Left ventricle myocardium superior (tissue), 1 donor: ENCODE measurements around the gene CCSER2. TPM values are rescaled to one million over a fixed set of nuclear protein-coding genes. Genes with fewer than 3 reads are reported as not detected.
"Not testable (repeated sequence)": the region's sequence is repeated elsewhere in the genome, so short reads cannot be mapped to it uniquely, and the experiment has no call there.

ENCODE experiments used
- ATAC-seq: fragments of 200-7000 bp; cut with Tn5 transposase; one replicate; pipeline ENCODE4 v1.9.1; 2020; ENCODE audit warnings: mild to moderate bottlenecking, moderate library complexity
- DNase-seq: peaks from one replicate; pipeline ENCODE4 v3.0.0-alpha.2; 2020
- intact Hi-C: fragments of 100-400 bp; cut with micrococcal nuclease; formaldehyde crosslinking; loops from one replicate; pipeline ENCODE4 v1.11.0; 2022
- total RNA-seq: library from RNA; stranded (reverse); fragmentation: NEBNext Ultra II Directional; extraction: Animal tissue kit (Norgen Biotek cat#: 25700); gene quantifications from one replicate; pipeline ENCODE4 v1.2.1, GENCODE V29; 2021
- donor health status: DM: no; HTN: yes; CAD: no; lungs with severe emphysema.

Gene CCSER2
- total RNA-seq, 1 donor from 2014 or later, result 163 TPM

GRCh38 chr10:84528526-84528925 is 200.1 kb downstream of the CCSER2 start:
- ATAC-seq, DNase-seq, intact Hi-C loops: not testable (repeated sequence)

- DNase-seq (no peak), ATAC-seq (no peak)
- intact Hi-C loops, result no loop called here
Measured at GRCh38 chr10:84530724-84531325, 202.4 kb downstream of the CCSER2 start.

DNA sequence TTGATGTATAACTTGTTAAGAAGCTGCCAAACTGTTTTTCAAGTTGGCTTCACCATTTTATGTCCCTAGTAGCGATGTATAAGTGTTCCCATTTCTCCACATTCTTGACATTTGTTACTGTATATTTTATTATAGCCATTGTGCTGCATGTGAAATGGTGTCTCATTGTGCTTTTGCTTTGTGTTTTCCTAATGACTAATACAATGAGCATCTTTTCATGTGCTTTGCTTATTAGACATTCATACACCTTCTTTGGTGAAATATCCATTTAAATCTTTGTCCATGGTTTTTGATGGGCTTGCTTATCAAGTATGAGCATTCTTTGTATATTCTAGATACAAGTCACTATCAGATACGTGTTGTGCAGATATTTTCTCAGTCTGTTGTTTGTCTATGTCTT is 203.0 kb downstream of the CCSER2 start:
- no peak for DNase-seq
- no peak for ATAC-seq
- intact Hi-C loops, result no loop called here

- ATAC-seq, result no peak
- DNase-seq, result no peak
- intact Hi-C loops, result no loop called here
Measured at GRCh38 chr10:84534168-84534567, 205.8 kb downstream of the CCSER2 start.

- intact Hi-C loops, result loop anchor here (2.0 to 5.0 kb wide), 2 partner anchors 163 to 270 kb away; no protein-coding TSS in a partner anchor
- ATAC-seq, result peak; percentile 90
- DNase-seq, result peak; percentile 66
Measured at GRCh38 chr10:84537447-84537931, 209.1 kb downstream of the CCSER2 start.

GRCh38 chr10:84538036-84538435 is 209.6 kb downstream of the CCSER2 start:
- no peak for ATAC-seq
- no peak for DNase-seq
- intact Hi-C loops, result loop anchor here (5.0 kb wide), 1 partner anchor 271 kb away; no protein-coding TSS in a partner anchor

DNA sequence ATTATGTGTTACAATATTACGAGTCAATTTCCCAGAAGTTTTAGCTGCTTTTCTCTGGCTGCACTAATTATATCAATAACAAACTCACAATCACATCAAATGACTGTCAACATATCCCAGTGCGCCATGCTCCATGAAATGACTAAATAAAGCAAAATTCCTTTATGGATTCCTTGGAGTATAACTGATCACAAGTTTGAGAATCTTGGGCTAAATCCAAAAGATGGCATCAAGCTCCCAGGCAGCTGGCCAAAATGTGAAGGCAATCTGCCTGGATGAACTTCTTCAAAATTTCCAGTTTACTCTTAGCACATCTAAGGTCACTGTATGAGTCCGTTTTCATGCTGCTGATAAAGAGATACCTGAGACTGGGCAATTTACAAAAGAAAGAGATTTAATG is 210.8 kb downstream of the CCSER2 start:
- DNase-seq (no peak), ATAC-seq (no peak)
- intact Hi-C loops, result loop anchor here (5.0 kb wide), 1 partner anchor 272 kb away; no protein-coding TSS in a partner anchor

- intact Hi-C loops, result no loop called here
- ATAC-seq, result no peak
Measured at GRCh38 chr10:84540022-84540616, 211.7 kb downstream of the CCSER2 start.

DNA sequence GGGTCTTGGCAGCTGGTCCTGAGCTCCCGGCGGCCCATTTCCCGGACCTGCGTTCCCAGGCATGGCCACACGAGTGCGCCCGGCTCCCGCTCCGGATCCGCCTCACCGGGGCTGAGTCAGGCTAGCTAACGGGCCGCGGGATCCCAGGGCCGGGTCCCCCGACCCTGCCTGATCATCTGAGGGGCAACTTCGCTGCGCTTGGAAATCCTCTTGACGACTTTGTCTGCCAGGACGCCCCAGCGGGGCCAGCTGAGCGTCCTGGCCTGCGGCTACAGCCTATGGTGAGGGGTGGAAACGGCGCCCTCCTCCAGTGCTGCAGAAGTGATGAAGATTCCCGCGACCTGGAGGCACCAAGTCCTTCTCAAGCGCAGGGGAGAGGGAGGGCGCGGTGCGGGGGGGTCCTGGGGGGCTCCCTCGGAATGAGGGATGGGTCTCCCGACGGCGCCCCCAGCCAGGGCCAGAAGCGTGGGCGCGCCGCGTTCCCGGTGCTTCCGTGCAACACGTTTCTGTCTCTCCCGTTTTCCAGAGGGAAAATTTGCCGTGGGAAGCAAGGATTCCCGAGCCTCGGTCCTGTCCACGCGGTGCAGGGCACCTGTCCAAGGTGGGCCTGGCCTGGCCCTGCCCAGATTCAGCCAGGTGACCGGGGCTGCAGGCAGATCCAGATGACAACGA is 212.4 kb downstream of the CCSER2 start:
- peak; percentile 80 for ATAC-seq
- peak; percentile 76 for DNase-seq
- intact Hi-C loops, result no loop called here

More at GRCh38 chr10:84540022-84540616, 211.7 kb downstream of the CCSER2 start:
- no peak for DNase-seq

DNA sequence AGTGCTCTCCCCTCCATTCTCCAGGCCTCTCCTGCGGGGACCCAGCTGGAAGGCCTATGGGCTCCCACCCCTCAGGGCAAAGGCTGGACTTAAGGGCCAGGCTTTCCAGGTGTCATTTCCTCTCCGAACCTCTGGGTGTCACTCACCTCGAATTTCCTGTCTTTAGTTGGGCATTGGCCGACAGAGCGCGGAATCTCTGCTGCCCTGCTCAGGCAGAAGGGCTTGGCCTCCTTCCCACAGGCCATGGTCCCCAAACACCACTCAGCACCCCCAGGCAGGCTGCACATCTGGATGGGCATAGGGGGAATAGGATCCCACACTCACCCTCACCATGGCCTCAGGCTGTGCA is 212.9 kb downstream of the CCSER2 start:
- ATAC-seq (no peak), DNase-seq (no peak)
- intact Hi-C loops, result no loop called here

DNA sequence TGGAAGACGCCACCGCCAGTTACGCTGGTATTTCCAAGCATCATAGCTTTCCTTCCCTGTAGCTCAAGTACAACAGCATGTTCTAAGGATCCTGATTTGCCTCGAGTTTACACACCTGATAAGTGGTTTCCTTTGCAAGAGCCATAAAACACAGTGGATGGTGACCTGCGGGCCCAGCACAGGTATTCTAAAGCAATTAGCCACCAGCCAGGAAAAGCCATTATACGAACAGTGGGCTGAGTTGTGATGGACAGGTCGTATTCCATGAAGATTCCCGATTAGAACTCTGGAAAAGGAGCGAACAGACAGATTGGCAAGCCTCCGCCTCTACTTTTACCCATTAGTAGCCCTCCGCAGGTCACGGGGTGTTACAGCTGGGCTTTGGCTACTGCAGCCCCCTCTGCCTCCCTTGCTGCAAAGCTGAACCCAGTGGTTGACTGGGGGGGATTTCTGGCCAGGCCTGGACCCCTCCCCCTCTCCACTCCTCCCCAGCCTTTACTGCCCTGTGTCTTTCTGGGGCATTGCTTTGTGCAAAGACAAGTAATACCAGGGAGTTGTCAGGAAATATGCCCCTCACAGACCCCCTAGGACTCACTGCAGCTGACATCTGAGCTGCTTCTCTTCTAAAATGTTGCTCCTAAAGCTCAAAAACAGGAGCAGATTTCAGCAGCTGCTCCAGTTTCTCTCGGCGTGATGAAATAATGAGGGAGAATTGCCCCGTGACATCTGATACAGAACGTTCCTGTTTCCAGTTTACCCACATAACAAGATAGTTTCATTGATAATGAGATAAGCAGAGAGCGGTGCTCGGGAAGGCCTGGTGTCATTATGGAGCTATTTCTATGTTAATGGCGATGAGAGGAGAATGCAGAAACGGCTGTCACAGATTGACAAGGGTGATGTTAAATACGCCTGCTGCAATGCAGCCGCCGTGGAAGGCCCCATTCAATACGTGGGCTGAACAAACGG is 214.4 kb downstream of the CCSER2 start:
- intact Hi-C loops, result no loop called here
- DNase-seq (no peak), ATAC-seq (no peak)

DNA sequence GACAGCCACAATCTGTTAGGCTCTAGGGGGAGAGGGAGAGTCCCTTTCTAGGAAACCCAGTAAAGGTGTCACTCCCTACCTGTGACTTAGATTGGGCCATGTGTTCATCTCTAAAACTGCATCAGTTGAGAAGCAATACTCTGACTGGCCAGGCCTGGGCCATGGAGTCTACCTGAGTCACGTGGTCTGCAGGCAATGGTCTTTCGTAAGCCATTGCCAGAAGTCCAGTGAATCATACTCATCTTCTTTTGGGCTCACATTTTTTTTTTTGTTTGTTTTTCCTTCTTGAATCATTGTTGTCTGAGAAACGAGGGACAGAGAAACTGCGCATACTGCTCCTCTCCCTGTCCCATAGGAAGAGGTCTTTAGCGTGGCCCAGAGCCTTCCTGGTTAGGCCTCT is 215.6 kb downstream of the CCSER2 start:
- DNase-seq (no peak), ATAC-seq (no peak)
- intact Hi-C loops, result no loop called here

GRCh38 chr10:84545651-84546050 is 217.3 kb downstream of the CCSER2 start:
- intact Hi-C loops, result no loop called here
- ATAC-seq (no peak), DNase-seq (no peak)

- DNase-seq, result no peak
- intact Hi-C loops, result no loop called here
- ATAC-seq, result no peak
Measured at GRCh38 chr10:84546609-84547008, 218.2 kb downstream of the CCSER2 start.

GRCh38 chr10:84547616-84548015 is 219.2 kb downstream of the CCSER2 start:
- ATAC-seq (no peak), DNase-seq (no peak)
- intact Hi-C loops, result no loop called here

GRCh38 chr10:84548869-84549268 is 220.5 kb downstream of the CCSER2 start:
- ATAC-seq, result no peak
- DNase-seq, result no peak
- intact Hi-C loops, result no loop called here

- DNase-seq (no peak), ATAC-seq (no peak)
- intact Hi-C loops, result no loop called here
Measured at GRCh38 chr10:84549368-84550165, 221.2 kb downstream of the CCSER2 start.

- DNase-seq (no peak), ATAC-seq (no peak)
- intact Hi-C loops, result no loop called here
Measured at GRCh38 chr10:84550756-84551436, 222.5 kb downstream of the CCSER2 start.
